Suprapubic skin (tissue), 4 donors: ENCODE measurements around the gene LRMDA. TPM values are rescaled to one million over a fixed set of nuclear protein-coding genes. Genes with fewer than 3 reads are reported as not detected.

Experiments used
- DNase-seq, 2 donors: peaks; one replicate each; pipeline ENCODE4 v3.0.0-alpha.2; 2019; ENCODE audit warnings: low spot score in 2 of 2
- H3K27ac ChIP-seq: fragments of 200-600 bp; sonication (generic); one replicate; pipeline ENCODE4 v1.5.1; 2019
- H3K27me3 ChIP-seq: fragments of 200-600 bp; sonication (generic); one replicate; pipeline ENCODE4 v1.5.1; 2019
- H3K36me3 ChIP-seq: fragments of 200-600 bp; sonication (generic); one replicate; pipeline ENCODE4 v1.5.1; 2019
- H3K4me1 ChIP-seq: fragments of 200-600 bp; sonication (generic); one replicate; pipeline ENCODE4 v1.5.1; 2019
- H3K4me3 ChIP-seq: fragments of 200-600 bp; sonication (generic); one replicate; pipeline ENCODE4 v1.5.1; 2019; ENCODE audit warnings: mild to moderate bottlenecking
- H3K9me3 ChIP-seq: fragments of 200-600 bp; sonication (generic); one replicate; pipeline ENCODE4 v1.5.1; 2019
- EP300 ChIP-seq: sonication (generic); formaldehyde crosslinking; IDR thresholded peaks from one replicate; pipeline ENCODE4 v1.6.1; 2017; ENCODE audit warnings: antibody characterized with exemption
- POLR2A ChIP-seq, 2 donors: fragments of 450-650 bp; IDR thresholded peaks; one replicate each; pipeline ENCODE4 v1.6.1; 2017; ENCODE audit warnings: antibody characterized with exemption in 2 of 2, mild to moderate bottlenecking in 2 of 2, moderate library complexity in 2 of 2
- POLR2AphosphoS5 ChIP-seq, 3 donors: sonication (generic); formaldehyde crosslinking; IDR thresholded peaks; one replicate each; pipeline ENCODE4 v1.6.1; 2017; ENCODE audit warnings: antibody characterized with exemption in 3 of 3
- WGBS: methylation state at CpG from one replicate; pipeline ENCODE4 v1.1.5; 2018; 5-methylcytosine and 5-hydroxymethylcytosine counted together
- total RNA-seq, 4 donors: library from RNA; depleted of rRNA; stranded (reverse); fragments of >200 nt; gene quantifications; one replicate each; pipeline ENCODE4 v1.1.0, GENCODE V29; 2016
- TF ChIP-seq, protein P1 (sequence below), 2 donors: fragments of 200-600 bp in 1 of 2; fragments of 450-650 bp in 1 of 2; sonication (generic) in 1 of 2; IDR thresholded peaks; one replicate each; pipeline ENCODE4 v1.5.1; 2016 to 2019; ENCODE audit warnings: antibody characterized with exemption in 2 of 2, mild to moderate bottlenecking in 1 of 2, moderate library complexity in 1 of 2

LRMDA gene
- total RNA-seq, 4 donors from 2014 or later = 0.10 to 2.9 (median 1.9) TPM; not detected in 1

DNA sequence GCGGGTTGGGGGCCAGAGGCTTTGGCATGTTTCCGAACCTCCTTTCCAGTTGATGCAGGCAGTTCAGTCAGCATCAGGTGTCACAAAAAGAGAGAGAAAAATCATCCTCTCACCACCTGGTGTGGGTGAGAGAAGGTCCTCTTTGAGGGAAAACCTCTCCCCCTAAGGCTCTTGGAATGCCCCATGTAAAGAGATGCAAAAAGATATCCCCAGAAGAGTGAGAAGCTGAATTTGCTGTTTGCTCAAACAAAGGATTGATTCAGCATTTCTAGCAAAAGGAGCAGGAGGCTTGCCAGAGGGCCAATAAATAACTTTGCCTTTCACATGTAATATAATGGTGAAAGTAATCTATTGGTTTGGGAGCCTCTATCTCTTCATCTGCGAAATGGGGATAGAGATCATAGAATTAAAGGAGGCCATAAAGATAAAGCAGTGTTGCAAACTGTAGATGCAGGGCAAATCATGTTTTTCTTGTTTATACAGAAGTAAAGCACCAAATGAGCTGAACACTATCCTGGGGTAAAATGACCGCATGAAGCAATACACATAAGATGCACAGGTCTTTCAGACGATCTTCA, 425.9 kb downstream of the LRMDA start:
- TF ChIP-seq POLR2AphosphoS5 (IDR thresholded peaks at IDR 0.05) (no peak), EP300 (no peak)
- H3K27ac ChIP-seq = no peak overlapping the region
- WGBS = 76% methylated on average over 5 of the region's 5 CpGs

DNA sequence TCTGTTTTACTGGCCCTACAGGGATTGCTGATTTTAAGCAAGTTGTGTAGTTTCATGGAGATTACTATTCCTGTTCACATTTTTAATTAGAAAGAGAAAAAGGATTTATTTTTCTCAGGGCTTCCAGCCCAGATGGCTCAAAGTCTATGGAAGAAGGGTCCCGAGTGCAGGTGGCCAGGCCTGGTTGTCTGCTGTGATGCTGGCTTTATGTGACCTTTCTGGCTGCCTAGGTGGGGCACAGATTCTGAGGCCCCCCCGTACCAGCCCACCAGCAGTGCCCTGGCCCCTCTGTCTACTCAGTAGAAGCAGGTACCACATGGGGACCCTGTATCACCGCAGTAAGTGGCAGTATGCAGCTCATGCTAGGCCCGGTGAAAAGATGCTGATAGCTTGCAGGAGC, 426.5 kb downstream of the LRMDA start:
- Histone ChIP-seq H3K27ac (no peak overlapping the region), H3K4me1 (no peaks in the 10 kb centered on the region), H3K36me3 (no peaks in the 10 kb centered on the region), H3K9me3 (no peaks in the 10 kb centered on the region), H3K4me3 (no peak overlapping the region), H3K27me3 (no peaks in the 10 kb centered on the region)
- no peak for DNase-seq
- TF ChIP-seq POLR2AphosphoS5 (IDR thresholded peaks at IDR 0.05) = no peak
- TF ChIP-seq POLR2A (IDR thresholded peaks at IDR 0.05) = no peak
- 88% methylated on average over 4 of the region's 4 CpGs for WGBS

More for the DNA sequence above, 425.9 kb downstream of the LRMDA start:
- H3K36me3 ChIP-seq = no peaks in the 10 kb centered on the region
- no peak overlapping the region for H3K4me3 ChIP-seq
- H3K27me3 ChIP-seq = no peaks in the 10 kb centered on the region
- DNase-seq = no peak
- no peaks in the 10 kb centered on the region for H3K4me1 ChIP-seq
- no peaks in the 10 kb centered on the region for H3K9me3 ChIP-seq

DNA sequence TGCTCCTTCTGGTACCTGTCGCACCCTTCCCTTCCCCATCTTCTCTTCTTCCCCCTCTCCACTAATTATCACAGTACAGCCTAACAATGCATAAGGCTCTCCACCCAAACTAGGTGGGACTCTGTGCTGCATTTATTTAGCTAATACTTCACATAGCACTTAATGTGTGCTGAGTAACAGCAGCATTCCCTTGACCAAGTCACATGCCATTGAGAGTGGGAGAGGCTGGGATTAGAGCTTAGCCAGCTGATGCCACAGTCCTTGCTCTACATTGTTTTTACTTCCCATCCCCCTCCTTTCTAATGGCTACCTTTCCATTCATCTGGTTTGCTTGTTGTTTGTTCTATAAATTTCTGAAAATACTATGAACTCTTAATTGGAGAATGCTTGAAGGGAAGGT, 426.9 kb downstream of the LRMDA start:
- Histone ChIP-seq H3K27ac (no peak overlapping the region), H3K9me3 (no peaks in the 10 kb centered on the region), H3K4me1 (no peaks in the 10 kb centered on the region), H3K27me3 (no peaks in the 10 kb centered on the region), H3K36me3 (no peaks in the 10 kb centered on the region), H3K4me3 (no peak overlapping the region)
- WGBS = 100% methylated on average over 1 of the region's 1 CpG
- DNase-seq = no peak
- TF ChIP-seq EP300 (no peak), POLR2A (IDR thresholded peaks at IDR 0.05) (no peak), POLR2AphosphoS5 (IDR thresholded peaks at IDR 0.05) (no peak)
- TF ChIP-seq, protein P1, sequence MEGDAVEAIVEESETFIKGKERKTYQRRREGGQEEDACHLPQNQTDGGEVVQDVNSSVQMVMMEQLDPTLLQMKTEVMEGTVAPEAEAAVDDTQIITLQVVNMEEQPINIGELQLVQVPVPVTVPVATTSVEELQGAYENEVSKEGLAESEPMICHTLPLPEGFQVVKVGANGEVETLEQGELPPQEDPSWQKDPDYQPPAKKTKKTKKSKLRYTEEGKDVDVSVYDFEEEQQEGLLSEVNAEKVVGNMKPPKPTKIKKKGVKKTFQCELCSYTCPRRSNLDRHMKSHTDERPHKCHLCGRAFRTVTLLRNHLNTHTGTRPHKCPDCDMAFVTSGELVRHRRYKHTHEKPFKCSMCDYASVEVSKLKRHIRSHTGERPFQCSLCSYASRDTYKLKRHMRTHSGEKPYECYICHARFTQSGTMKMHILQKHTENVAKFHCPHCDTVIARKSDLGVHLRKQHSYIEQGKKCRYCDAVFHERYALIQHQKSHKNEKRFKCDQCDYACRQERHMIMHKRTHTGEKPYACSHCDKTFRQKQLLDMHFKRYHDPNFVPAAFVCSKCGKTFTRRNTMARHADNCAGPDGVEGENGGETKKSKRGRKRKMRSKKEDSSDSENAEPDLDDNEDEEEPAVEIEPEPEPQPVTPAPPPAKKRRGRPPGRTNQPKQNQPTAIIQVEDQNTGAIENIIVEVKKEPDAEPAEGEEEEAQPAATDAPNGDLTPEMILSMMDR (IDR thresholded peaks at IDR 0.05) = no peak

DNA sequence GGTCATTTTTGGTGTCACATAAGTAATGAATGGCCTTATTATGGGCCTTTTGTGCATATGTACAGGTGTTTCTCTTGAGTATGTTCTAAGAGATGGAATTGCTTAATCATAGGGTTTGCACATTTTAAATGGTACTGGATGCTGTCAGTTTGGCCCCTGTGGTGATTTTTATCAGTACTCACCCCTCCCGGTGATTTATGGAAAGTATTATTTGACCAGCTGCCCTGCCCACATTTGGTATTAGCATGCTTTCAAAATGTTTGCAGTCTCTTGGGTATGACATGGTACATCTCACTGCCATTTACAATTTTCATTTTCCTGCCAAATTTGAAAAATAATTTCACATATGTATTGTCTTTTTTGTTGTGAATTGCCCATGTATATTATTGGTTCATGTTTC, 427.7 kb downstream of the LRMDA start:
- Histone ChIP-seq H3K27me3 (no peaks in the 10 kb centered on the region), H3K27ac (no peak overlapping the region), H3K4me3 (no peak overlapping the region), H3K36me3 (no peaks in the 10 kb centered on the region), H3K4me1 (no peaks in the 10 kb centered on the region), H3K9me3 (no peaks in the 10 kb centered on the region)
- no peak for DNase-seq
- TF ChIP-seq POLR2A (IDR thresholded peaks at IDR 0.05) = no peak
- TF ChIP-seq POLR2AphosphoS5 (IDR thresholded peaks at IDR 0.05) = no peak
- TF ChIP-seq, protein P1 (IDR thresholded peaks at IDR 0.05) = no peak
- no peak for TF ChIP-seq EP300
- whole genome bisulfite sequencing = 89% methylated on average over 1 of the region's 1 CpG

DNA sequence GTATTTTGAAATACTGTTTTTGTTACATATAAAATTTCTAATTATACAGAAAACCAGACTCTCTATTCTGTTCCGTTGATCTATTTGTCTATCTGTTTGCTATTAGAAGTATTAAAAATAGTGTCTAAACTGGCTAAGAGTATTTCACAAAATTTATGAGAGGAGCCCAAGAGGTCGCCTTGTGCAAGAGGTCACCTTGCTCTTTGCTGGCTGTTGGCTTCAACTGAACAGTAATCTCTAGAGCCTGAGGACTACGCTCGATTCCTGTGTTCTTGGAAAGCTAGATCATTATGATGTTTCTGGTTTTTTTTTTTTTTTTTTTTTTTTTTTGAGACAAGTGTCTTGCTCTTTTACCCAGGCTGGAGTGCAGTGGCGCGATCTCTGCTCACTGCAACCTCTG, 428.6 kb downstream of the LRMDA start:
- Histone ChIP-seq H3K4me3 (no peak overlapping the region), H3K27ac (no peak overlapping the region), H3K36me3 (no peaks in the 10 kb centered on the region), H3K4me1 (no peaks in the 10 kb centered on the region), H3K9me3 (no peaks in the 10 kb centered on the region), H3K27me3 (no peaks in the 10 kb centered on the region)
- TF ChIP-seq EP300 (no peak), POLR2A (IDR thresholded peaks at IDR 0.05) (no peak)
- DNase-seq = no peak
- WGBS = 69% methylated on average over 6 of the region's 6 CpGs

DNA sequence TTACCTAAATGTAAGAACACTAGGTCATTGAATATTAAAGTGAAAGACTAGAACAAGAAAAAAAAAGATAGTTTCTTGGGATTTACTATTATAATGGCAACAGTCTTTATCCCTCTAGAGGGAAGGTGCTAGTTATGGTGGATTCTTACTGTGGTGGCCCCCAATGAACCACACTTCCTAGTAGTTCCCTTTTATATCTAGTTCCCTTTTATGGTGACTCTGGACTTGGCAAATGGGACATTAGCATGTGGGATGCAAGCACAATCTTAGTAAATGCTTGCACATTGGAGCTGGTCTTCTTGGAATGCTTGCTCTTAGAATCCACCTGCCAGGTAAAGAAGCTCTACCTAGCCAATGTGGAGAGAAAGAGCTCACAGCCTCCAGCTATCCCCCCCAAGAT, 430.2 kb downstream of the LRMDA start:
- Histone ChIP-seq H3K4me1 (no peaks in the 10 kb centered on the region), H3K36me3 (no peaks in the 10 kb centered on the region), H3K27ac (no peak overlapping the region), H3K9me3 (no peaks in the 10 kb centered on the region), H3K27me3 (no peaks in the 10 kb centered on the region), H3K4me3 (no peak overlapping the region)
- TF ChIP-seq POLR2A (IDR thresholded peaks at IDR 0.05) (no peak), POLR2AphosphoS5 (IDR thresholded peaks at IDR 0.05) (no peak), EP300 (no peak)
- TF ChIP-seq, protein P1 (IDR thresholded peaks at IDR 0.05) = no peak
- DNase-seq = no peak

DNA sequence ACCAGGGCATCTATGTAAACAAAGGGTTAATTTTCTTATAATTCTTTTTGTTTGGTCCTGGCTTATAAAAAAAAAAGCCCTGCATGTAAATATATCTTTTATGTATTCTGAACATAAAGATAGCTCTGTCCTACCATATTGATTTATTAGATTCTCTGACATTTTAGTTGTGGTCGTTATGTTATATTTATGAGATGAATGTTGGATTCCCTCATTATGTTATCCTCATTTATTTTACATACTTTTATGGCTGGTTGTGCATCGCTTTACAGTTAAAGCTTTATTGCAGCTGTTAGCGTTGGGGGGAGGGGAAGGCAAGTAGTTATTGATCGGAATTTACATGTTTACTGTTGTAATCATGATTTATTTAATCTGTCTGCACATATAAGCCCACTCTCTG, 431.5 kb downstream of the LRMDA start:
- TF ChIP-seq POLR2A (IDR thresholded peaks at IDR 0.05) (no peak), POLR2AphosphoS5 (IDR thresholded peaks at IDR 0.05) (no peak), EP300 (no peak)
- TF ChIP-seq, protein P1 (IDR thresholded peaks at IDR 0.05) = no peak
- Histone ChIP-seq H3K4me1 (no peaks in the 10 kb centered on the region), H3K36me3 (no peaks in the 10 kb centered on the region), H3K4me3 (no peak overlapping the region), H3K9me3 (no peaks in the 10 kb centered on the region), H3K27me3 (no peaks in the 10 kb centered on the region), H3K27ac (no peak overlapping the region)
- 91% methylated on average over 4 of the region's 4 CpGs for WGBS
- DNase-seq = no peak
